OCI-LY7 (cell line): Measurements from ENCODE around the gene EML5. TPM values are rescaled to one million over a fixed set of nuclear protein-coding genes. Genes with fewer than 3 reads are reported as not detected.

Experiments used
- BruUV-seq: library from RNA; stranded (reverse); fragments of 400-500 nt; replicated peaks from 2 replicates; lab custom pipeline; 2021; lab: Mats Ljungman, UMichigan
- CTCF ChIA-PET: fragments of 300-600 bp; sonication (Branson Sonifier 250); formaldehyde crosslinking; loops from one replicate; lab custom pipeline; 2022; ENCODE audit warnings: antibody characterized with exemption; ENCODE audit not compliant: unreplicated experiment; lab: Charles Lee
- POLR2A ChIA-PET: fragments of 300-600 bp; sonication (Branson Sonifier 250); formaldehyde crosslinking; loops from one replicate; lab custom pipeline; 2022; ENCODE audit warnings: antibody characterized with exemption; lab: Charles Lee
- DNase-seq: peaks from one replicate; pipeline ENCODE4 v3.0.0-alpha.2; 2015; ENCODE audit warnings: low spot score
- H2AFZ ChIP-seq: fragments of 200-600 bp; sonication (generic), shearing (Covaris generic); 2 replicates; pipeline ENCODE4 v1.6.1; 2014; ENCODE audit warnings: mild to moderate bottlenecking, antibody characterized with exemption, low read length, moderate library complexity
- H3K27ac ChIP-seq: fragments of 200-600 bp; sonication (generic); 2 replicates; pipeline ENCODE4 v1.5.1; 2014; ENCODE audit warnings: mixed run types, low read depth, mild to moderate bottlenecking, moderate library complexity, low read length, inconsistent platforms; ENCODE audit not compliant: poor library complexity, severe bottlenecking
- H3K36me3 ChIP-seq: fragments of 200-600 bp; sonication (generic); 2 replicates; pipeline ENCODE4 v1.6.1; 2014; ENCODE audit warnings: mild to moderate bottlenecking, antibody characterized with exemption, low read length, moderate library complexity, mixed read lengths; ENCODE audit not compliant: insufficient read depth
- H3K4me1 ChIP-seq: fragments of 200-600 bp; sonication (generic); 2 replicates; pipeline ENCODE4 v1.5.1; 2014; ENCODE audit warnings: mild to moderate bottlenecking, low read length; ENCODE audit not compliant: insufficient read depth, poor library complexity, severe bottlenecking
- H3K4me2 ChIP-seq: fragments of 200-600 bp; sonication (generic); 2 replicates; pipeline ENCODE4 v1.6.1; 2014; ENCODE audit warnings: mild to moderate bottlenecking, low read length
- H3K4me3 ChIP-seq: fragments of 200-600 bp; sonication (generic); 2 replicates; pipeline ENCODE4 v1.5.1; 2014; ENCODE audit warnings: mild to moderate bottlenecking, low read depth, low read length; ENCODE audit not compliant: poor library complexity, severe bottlenecking
- H3K79me2 ChIP-seq: fragments of 200-600 bp; sonication (generic); 2 replicates; pipeline ENCODE4 v1.6.1; 2016; ENCODE audit warnings: low read depth, mild to moderate bottlenecking, low read length, moderate library complexity, mixed read lengths; ENCODE audit not compliant: insufficient read depth
- H3K9me2 ChIP-seq: fragments of 200-600 bp; sonication (generic); 2 replicates; pipeline ENCODE4 v1.6.1; 2016; ENCODE audit warnings: mild to moderate bottlenecking, low read length, mixed read lengths; ENCODE audit not compliant: insufficient read depth
- H3K9me3 ChIP-seq: fragments of 200-600 bp; sonication (generic); 2 replicates; pipeline ENCODE4 v1.6.1; 2014; ENCODE audit warnings: mild to moderate bottlenecking, mixed run types, low read length, mixed read lengths
- H4K20me1 ChIP-seq: fragments of 200-600 bp; sonication (generic); 2 replicates; pipeline ENCODE4 v1.6.1; 2014; ENCODE audit warnings: mild to moderate bottlenecking, antibody characterized with exemption, low read length, moderate library complexity, mixed read lengths; ENCODE audit not compliant: insufficient read depth
- CTCF ChIP-seq: fragments of 200-600 bp; sonication (generic); conservative IDR thresholded peaks from 2 replicates; pipeline ENCODE4 v1.5.1; 2014; ENCODE audit warnings: mild to moderate bottlenecking, antibody characterized with exemption, low read length, moderate library complexity, mixed read lengths
- EZH2phosphoT487 ChIP-seq: fragments of 200-600 bp; sonication (generic); IDR thresholded peaks from 2 replicates; pipeline ENCODE4 v1.6.1; 2018; ENCODE audit warnings: low read depth, borderline replicate concordance, mild to moderate bottlenecking, mixed run types, antibody characterized with exemption, low read length, moderate library complexity, mixed read lengths
- intact Hi-C: fragments of 100-400 bp; cut with micrococcal nuclease; formaldehyde crosslinking; loops from one replicate; pipeline ENCODE4 v1.10.0; 2022; ENCODE audit not compliant: unreplicated experiment
- total RNA-seq, 2 experiments: library from RNA; depleted of rRNA in 1 of 2; stranded (reverse); fragments of >200 nt in 1 of 2; shearing (Covaris generic) in 1 of 2; gene quantifications; 2 replicates each; pipeline ENCODE4 v1.2.3, GENCODE V29; 2014 to 2022

EML5 gene
- total RNA-seq, 2 experiments from 2014 or later, result 1.8 to 5.6 TPM

DNA sequence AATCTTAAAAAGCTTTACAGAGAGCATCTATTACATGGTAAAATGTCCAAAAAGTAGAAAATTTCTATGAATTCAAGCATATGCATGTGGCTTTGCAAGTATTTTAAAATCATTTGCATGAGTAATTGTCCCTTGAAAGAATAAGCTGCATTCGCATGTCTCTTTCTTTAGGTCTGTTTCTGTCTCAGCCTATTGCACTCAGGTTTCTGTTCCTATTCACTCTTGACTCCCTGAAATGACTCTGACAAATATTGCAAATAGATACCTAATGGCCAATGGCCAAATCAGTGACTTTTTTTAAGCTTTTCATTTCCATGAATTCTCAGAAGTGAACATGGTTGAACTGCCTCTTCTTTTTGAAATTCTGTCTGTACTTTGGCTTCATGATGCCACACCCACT, 25.3 kb upstream of the EML5 start:
- Histone ChIP-seq H3K4me1 (no peaks in the 10 kb centered on the region), H3K79me2 (no peaks in the 10 kb centered on the region), H3K4me3 (no peak overlapping the region), H2AFZ (no peak overlapping the region), H4K20me1 (no peaks in the 10 kb centered on the region), H3K4me2 (no peak overlapping the region), H3K9me2 (no peaks in the 10 kb centered on the region), H3K36me3 (no peaks in the 10 kb centered on the region), H3K9me3 (no peaks in the 10 kb centered on the region), H3K27ac (no peak overlapping the region)
- no peak for DNase-seq
- no TSS peak for BruUV-seq
- POLR2A ChIA-PET, result interaction anchor here (0.6 kb wide), 1 partner anchor 1972 kb away, joined by 3 read pairs; no protein-coding TSS in a partner anchor
- CTCF ChIA-PET, result no interaction called here
- TF ChIP-seq CTCF, result no peak
- TF ChIP-seq EZH2phosphoT487, result no peak
- intact Hi-C loops, result no loop called here

DNA sequence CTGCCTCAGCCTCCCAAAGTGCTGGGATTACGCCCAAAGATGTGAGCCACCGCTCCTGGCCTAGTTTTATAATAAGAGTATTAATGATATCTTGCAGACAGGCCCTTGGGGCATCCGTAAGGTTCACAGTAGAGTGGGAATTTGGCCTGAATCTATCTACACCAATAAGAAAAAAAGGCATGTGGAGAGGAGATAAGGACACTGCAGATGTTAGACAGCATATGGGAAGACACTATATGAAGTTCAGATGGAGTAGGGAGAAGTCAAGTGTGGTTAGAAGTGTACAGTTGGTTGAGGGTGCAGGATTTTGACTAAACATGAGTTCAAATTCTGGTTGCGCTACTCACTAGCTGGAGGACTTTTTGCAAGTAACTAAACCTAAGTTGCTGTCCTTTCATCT, 23.2 kb upstream of the EML5 start:
- Histone ChIP-seq H3K79me2 (no peaks in the 10 kb centered on the region), H3K36me3 (no peaks in the 10 kb centered on the region), H3K4me2 (no peak overlapping the region), H3K27ac (no peak overlapping the region), H3K9me2 (no peaks in the 10 kb centered on the region), H3K4me1 (no peaks in the 10 kb centered on the region), H2AFZ (no peak overlapping the region), H4K20me1 (no peaks in the 10 kb centered on the region), H3K9me3 (no peaks in the 10 kb centered on the region), H3K4me3 (no peak overlapping the region)
- intact Hi-C loops, result no loop called here
- ChIA-PET CTCF (no interaction called here), POLR2A (interaction anchor here (0.7 kb wide), 1 partner anchor 10 kb away, joined by 3 read pairs; no protein-coding TSS in a partner anchor)
- TF ChIP-seq EZH2phosphoT487, result no peak
- no peak for TF ChIP-seq CTCF
- DNase-seq, result no peak
- no TSS peak for BruUV-seq

DNA sequence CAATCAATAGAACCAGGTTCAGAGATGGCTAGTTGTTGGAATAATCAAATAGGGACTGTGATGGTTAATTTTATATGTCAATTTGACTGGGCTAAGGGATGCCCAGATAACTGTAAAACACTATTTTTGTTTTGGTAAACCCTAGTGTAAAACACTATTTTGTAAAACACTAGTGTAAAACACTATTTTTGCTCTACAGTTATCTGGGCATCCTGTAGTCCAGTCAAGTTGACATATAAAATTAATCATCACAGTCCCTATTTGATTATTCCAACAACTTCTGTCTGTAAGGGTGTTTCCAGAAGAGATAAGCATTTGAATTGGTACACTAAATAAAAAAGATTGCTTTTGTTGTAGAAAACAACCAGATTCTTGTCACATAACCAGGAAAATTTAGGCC, 15.6 kb upstream of the EML5 start:
- Histone ChIP-seq H2AFZ (no peak overlapping the region), H4K20me1 (no peaks in the 10 kb centered on the region), H3K9me3 (no peaks in the 10 kb centered on the region), H3K9me2 (no peaks in the 10 kb centered on the region), H3K36me3 (no peaks in the 10 kb centered on the region), H3K4me3 (no peak overlapping the region), H3K4me2 (no peak overlapping the region), H3K27ac (no peak overlapping the region), H3K4me1 (no peaks in the 10 kb centered on the region), H3K79me2 (no peaks in the 10 kb centered on the region)
- TF ChIP-seq EZH2phosphoT487 (no peak), CTCF (no peak)
- ChIA-PET POLR2A (no interaction called here), CTCF (no interaction called here)
- intact Hi-C loops, result no loop called here
- no peak for DNase-seq
- no TSS peak for BruUV-seq
